Measurements from ENCODE around the gene RAB4B.

Gene RAB4B

GRCh38 chr19:40797963-40798682 lies 20.1 kb downstream of the RAB4B start (continued):
- TF ChIP-seq ZNF777 (tag by site-specific recombination; IDR thresholded peaks at IDR 0.05; ENCODE audit: borderline replicate concordance) (peak; percentile 95), ELK4 (IDR thresholded peaks at IDR 0.05; ENCODE audit: borderline replicate concordance, low read depth, low read length) (no peak), TRIM28 (IDR thresholded peaks at IDR 0.05; ENCODE audit: borderline replicate concordance, low read length) (no peak), ZBTB44 (tag by site-specific recombination; IDR thresholded peaks at IDR 0.05) (peak; percentile 89), BCL6B (tag by site-specific recombination; IDR thresholded peaks at IDR 0.05) (no peak; the same call in 1 of the 2 replicates), ZNF558 (tag by site-specific recombination; IDR thresholded peaks at IDR 0.05) (peak; percentile 54; the same call in 1 of the 2 replicates), ZNF677 (tag by site-specific recombination; IDR thresholded peaks at IDR 0.05) (no peak), ZNF398 (tag by site-specific recombination; IDR thresholded peaks at IDR 0.05) (no peak; the same call in 1 of the 2 replicates), ZNF266 (tag by site-specific recombination; IDR thresholded peaks at IDR 0.05; ENCODE audit: low read depth) (no peak), HOXD13 (CRISPR knock-in tag; IDR thresholded peaks at IDR 0.05; ENCODE audit: borderline replicate concordance) (no peak), SCRT2 (tag by site-specific recombination; IDR thresholded peaks at IDR 0.05) (no peak), GLIS2 (tag by site-specific recombination; IDR thresholded peaks at IDR 0.05) (peak; percentile 26; the same call in 1 of the 2 replicates), ZNF830 (tag by site-specific recombination; IDR thresholded peaks at IDR 0.05; ENCODE audit: low read depth) (no peak), YY1 (tag by site-specific recombination; IDR thresholded peaks at IDR 0.05) (peak; percentile 72; the same call in 1 of the 2 replicates), ZNF548 (tag by site-specific recombination; IDR thresholded peaks at IDR 0.05) (no peak), ZNF426 (tag by site-specific recombination; IDR thresholded peaks at IDR 0.05) (no peak), ZNF10 (tag by site-specific recombination; IDR thresholded peaks at IDR 0.05) (peak; percentile 74), HOXC10 (CRISPR knock-in tag; IDR thresholded peaks at IDR 0.05) (no peak), ZNF654 (tag by site-specific recombination; IDR thresholded peaks at IDR 0.05; ENCODE audit: low read depth) (no peak), ZNF473 (tag by site-specific recombination; IDR thresholded peaks at IDR 0.05) (no peak), KLF1 (tag by site-specific recombination; IDR thresholded peaks at IDR 0.05) (peak; percentile 61), ZNF585B (tag by site-specific recombination; IDR thresholded peaks at IDR 0.05) (no peak), GLIS1 (tag by site-specific recombination; IDR thresholded peaks at IDR 0.05) (peak; percentile 36), ZNF555 (tag by site-specific recombination; conservative IDR thresholded peaks at IDR 0.05) (no peak), ZNF37A (tag by site-specific recombination; IDR thresholded peaks at IDR 0.05) (no peak), KLF10 (tag by site-specific recombination; IDR thresholded peaks at IDR 0.05) (no peak), ZNF362 (tag by site-specific recombination; IDR thresholded peaks at IDR 0.05) (peak; percentile 73; the same call in 1 of the 2 replicates), ZNF354C (tag by site-specific recombination; IDR thresholded peaks at IDR 0.05; ENCODE audit: borderline replicate concordance, low read depth) (no peak), TCF7L2 (IDR thresholded peaks at IDR 0.05; ENCODE audit: borderline replicate concordance, low read depth, low read length) (no peak), ZBTB21 (tag by site-specific recombination; IDR thresholded peaks at IDR 0.05) (peak; percentile 68), ZNF416 (tag by site-specific recombination; IDR thresholded peaks at IDR 0.05) (no peak), YY2 (tag by site-specific recombination; IDR thresholded peaks at IDR 0.05) (peak; percentile 54), CTCF (tag by site-specific recombination; IDR thresholded peaks at IDR 0.05) (peak; percentile 94)
